Tongue (tissue), 2 donors: ENCODE results near the gene SFI1. TPM values are rescaled to one million over a fixed set of nuclear protein-coding genes. Genes with fewer than 3 reads are reported as not detected.

Experiments used
- DNase-seq: peaks from one replicate; pipeline ENCODE4 v3.0.0-alpha.2; 2015
- total RNA-seq: library from RNA; depleted of rRNA; stranded (reverse); fragments of >200 nt; gene quantifications from one replicate; pipeline ENCODE4 v1.2.3, GENCODE V29; 2014

The SFI1 gene
- total RNA-seq, 1 donor from 2014 or later: 25.4 TPM

DNA sequence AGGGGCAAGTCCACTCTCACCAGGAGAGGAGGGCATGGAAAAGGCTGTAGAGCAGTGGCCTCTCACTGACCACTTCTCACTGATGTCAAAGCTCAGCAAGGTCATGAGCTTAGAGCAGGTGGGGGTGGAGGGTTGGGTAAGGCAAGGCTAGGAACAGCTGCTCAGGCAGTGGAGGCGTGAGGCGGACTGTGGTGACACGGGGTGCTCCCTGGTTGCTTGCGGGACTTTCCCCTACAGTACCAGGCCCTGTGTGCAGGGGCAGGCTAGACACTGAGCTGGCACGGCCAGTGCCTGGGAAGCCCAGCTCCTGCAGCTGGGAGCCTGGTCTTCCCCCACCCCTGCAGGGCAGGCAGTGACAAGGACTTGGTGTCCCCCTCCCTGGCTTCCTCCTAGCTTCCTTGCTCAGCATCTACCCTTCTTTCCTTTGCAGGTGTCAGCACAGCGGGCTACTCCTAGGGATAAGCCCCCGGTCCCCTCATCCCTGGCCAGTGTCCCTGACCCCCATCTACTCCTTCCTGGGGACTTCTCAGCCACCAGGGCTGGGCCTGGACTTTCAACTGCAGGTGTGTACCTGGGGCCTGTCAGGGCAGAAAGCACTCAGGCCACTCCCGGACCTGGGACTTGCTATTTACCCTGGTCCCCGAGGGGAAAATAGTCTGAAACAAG, 120.1 kb downstream of the SFI1 start:
- DNase-seq: peak; percentile 52

DNA sequence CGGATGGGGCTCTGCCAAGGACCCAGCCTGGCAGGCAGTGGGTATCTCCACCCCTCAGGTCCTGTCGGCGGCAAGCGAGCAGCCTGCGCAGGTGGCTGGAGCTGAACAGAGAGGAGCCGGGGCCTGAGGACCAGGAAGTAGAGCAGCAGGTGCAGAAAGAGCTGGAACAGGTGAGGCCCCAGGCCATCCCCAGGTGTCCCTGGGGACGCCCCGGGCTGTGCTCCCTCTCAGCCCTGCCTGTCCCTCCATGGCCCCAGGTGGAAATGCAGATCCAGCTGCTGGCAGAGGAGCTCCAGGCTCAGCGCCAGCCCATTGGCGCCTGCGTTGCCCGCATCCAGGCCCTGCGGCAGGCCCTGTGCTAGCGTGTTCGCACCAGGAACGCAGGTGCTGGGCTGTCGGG, 121.7 kb downstream of the SFI1 start:
- DNase-seq: no peak

DNA sequence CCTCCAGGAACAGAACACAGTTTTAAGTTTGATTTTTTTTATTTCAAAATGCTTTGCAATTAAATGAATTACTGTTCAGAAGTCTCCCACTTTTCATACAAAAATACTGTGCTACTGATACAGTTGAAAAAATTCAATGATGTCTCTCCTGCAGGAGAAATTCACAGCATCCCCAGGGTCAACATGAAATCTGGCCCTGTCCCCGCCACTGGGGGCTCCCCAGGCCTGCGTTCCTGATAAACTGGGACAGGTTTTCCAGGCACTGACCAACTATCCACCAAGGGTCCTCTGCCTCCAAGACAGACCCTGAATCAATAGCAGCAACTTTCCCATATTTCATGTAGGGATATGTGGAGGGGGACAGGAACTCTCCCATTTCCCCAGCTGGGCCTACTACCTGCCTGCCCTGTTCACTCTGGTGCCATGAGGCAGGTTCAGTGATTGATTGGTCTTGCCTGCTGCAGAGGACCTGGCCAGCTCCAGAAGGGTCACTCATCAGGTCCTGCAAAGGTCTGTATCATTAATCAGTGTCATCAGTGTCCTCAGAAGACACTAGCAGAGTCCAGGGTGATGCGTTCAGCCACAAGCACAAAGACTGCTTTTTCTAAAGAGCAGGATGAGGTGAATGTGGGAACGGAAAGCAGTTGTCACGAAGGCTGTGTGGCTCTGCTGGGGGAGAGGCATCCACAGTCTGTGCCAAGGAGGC, 122.3 kb downstream of the SFI1 start:
- no peak for DNase-seq

DNA sequence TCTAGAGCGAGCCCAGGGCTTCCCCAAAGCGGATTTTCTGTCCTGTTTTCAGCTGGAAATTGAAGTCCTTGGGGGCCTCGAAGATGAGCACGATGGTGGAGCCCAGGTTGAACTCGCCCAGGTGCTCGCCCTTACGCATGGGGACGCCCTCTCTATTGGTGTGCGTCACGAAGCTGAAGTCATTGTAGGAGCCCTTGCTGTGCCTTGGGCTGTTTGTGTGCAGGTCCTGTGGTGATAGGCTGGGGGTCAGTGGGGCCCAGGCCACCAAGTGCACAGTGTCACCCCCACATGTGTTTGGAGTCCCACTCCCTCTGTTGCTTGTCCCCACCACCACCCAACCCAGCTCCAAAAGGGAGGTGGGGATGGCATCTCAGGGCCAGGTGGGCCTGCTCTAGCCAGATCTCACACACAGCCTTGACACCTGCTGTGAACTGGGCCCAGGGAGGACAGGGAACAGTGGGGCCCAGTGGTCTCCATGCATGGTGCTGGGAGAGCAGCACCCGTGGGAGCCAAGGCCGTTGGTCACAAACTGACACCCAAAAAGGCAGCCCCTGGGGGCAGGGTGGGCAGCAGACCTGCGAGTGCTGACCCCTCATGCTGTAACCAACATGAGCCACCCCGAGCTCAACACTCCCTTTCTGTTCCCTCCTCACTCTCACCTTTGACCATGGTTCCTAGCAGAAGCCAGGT, 123.4 kb downstream of the SFI1 start:
- no peak for DNase-seq

DNA sequence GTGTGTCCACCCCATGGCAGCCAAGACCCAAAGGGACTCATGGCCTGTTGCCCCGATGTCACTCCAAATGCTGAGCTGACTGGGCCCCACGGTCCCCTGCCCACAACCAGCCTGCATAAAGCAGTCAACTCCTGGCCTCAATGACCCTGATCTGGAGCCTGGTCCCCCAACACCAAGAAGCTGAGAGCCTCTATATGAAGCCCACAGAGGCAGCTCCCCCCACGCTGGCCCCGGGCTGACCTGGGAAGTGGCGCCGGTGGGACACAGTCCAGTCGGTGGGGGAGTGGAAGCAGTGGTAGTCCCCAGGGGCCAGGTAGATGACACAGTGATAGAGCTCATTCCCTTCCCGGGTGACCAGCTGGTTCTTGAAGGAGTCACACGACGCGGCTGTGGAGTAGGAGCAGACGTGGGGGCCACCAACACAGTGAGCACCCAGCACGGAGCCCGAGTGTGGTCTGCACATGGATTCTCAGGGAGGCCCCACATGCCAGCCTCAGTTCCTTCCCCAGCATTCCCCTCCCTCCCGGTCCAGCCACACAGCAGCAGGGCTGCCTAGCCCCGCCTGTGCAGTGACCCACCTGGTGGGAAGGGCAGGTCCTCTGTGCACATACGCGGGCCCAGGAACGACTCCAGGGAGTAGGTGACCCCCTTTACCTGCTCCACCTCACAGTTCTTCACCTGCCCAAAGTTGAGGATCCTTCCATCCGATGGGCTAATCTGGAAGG, 124.6 kb downstream of the SFI1 start:
- DNase-seq: no peak

DNA sequence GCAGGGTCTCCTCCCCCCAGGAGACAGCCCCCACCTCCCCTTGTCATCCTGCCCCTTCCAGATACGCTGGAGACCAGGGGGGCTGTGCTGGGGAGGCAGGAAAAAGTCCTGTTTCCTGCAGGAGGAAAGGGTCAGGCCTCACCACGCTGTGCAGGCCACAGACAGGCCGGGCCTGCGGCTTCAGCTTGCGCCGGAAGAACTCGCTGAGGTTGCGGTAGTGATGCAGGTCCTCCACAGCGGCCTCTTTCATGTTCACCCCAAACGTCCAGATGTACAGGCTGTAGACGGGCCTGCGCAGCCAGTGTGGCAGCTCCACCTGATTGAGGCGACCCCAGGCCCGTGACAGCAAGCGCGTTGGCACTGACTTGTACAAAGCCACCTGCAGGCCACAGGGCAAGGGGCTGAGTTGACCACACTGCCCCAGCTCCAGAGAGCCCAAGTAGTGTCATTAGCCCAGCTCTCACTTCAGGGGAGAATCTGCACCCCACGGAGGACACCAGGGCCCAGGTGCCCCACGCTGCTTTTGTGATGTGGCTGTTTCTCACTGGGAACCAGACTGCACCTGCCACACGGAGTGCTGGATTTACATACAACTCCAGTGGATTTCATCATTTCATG, 125.3 kb downstream of the SFI1 start:
- DNase-seq: no peak

DNA sequence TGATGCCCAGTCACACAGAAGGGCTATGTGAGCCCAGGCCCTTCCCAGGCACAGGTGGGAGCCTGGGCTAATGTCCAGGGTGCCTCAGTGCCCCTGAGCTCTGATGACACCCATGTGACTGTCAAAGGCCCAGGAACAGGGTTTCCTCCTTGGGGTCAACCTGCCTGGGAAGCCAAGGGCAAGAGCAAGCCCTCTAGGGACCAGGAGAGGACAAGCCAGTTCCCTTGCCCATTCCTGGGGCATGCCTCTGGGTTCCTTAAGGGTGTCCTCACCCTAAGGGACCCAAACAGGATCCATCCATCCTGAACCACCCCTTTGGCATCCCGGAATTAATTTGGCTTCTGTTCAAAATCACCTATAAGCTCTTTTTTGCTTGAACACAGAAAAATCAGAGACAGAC, 126.6 kb downstream of the SFI1 start:
- no peak for DNase-seq

DNA sequence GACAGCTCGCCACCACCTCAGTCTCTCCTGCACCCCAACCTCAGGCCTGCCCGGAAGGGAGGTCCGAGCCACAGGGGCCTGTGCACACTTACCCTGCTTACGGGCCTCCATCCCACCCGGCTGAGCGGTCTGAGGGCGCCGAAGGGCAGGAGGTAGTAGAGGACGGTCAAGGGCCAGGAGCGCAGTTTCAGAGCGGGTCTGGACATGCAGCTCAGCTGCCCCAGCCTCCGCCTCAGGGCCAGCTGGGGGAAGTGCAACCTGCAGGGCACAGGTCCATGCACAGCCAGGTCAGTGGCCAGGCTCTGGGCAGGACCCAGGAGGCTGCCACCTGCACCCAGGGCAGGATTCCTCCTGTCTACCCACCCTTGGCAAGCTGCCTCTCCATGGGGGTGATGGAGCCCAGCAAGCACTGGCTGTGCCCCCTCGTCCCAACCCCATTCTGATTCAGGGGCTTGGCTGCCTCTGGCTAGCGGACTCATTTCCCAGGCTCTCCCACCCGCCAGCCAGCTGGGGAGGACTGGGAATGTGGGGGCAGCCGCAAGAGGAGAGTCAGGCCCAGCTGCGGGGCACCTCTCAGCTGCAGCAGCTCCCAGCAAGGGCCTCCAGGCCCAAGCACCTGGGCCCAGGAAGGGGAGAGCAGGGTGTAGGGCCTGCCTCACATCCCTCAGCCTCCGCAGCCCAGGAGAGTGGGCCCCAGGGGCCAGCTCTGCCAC, 127.4 kb downstream of the SFI1 start:
- DNase-seq: no peak

DNA sequence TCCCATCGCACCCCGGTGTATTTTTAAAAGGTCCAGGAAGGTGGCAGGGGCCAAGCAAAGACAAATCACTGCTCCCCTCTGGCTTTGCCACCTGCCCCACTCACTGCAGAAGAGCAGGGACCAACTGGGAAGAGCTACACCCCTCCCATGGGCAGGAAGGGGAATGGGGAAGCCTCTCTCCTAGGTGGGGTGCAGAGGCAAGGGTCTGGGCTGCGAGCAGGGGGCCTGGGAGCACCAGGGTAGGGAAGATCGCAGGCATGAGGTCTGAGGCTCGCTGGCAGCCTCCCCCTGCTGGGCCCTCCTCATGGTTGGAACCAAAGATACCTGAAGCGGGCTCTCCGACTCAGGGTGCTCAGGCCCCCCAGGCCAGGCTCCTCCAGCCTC, 128.9 kb downstream of the SFI1 start:
- DNase-seq: no peak

DNA sequence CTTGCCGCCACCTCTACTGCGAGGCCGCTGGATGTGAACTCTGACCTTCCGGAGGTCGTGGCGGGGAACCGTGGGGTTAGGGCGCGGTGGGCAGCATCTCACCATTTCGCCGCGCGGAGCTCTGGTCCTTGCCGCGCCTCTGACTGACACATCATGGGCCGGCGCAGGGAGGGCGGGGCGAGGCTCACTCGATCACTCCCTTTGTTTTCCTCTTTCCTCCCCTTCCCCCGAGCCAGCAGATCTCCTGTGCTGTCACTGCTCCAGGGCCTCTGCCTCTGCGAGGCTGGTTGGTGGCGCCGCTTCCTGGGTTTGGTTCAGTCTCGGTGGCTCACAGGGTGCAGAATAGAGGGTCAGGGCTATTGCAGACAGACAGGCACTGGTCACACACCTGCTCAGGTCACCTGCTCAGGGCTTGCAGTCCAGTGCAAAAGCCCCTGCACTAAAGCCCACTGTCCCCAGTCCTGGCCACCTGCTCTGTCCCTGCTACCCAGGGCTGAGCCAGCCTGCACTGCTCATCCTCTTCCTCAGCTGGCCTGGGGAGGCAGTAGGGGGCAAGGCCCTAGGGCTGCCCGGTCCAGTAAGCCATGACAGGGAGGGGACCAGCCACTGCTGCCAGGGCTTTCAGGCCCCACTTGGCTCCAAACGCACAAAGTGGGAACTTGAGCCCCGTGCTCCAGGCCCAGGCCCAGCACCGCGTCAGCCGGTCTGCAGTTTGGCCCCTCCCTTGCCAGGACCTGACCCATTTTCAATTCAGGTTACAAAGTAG, 129.5 kb downstream of the SFI1 start:
- DNase-seq: peak; percentile 61

DNA sequence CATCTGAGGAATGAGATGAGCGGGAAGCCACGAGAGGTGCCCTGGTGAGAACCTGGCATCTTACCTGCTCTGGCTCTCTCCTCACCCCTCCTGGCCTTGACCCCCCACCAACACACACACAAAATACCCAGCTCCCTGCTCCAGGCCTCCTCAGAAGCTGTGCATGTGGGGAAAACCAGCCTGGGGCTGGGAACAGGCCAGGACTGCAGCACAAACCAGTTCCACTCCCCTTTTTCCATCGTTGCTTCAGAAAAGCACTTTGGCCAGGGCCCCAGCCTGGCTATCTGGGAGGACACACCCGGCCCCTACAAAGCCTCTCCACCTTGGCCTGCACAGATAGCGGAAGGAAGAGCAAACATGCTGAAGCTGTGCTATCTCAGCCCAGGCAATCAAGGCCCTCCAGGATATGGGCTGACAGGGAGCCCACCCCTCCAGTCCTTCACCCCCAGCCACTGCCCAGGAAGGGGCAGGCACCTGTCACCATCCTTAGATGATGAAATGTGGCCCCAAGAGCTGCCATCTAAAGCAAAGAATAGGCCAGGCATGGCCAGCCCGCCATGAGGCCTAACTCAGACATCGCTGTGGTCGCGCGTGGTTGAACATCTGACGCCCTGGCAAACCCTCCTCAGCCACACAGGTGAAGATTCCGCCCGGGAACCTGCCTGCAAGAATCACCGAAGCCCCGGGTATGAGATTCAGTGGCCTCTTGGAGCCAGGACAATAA, 130.3 kb downstream of the SFI1 start:
- no peak for DNase-seq

DNA sequence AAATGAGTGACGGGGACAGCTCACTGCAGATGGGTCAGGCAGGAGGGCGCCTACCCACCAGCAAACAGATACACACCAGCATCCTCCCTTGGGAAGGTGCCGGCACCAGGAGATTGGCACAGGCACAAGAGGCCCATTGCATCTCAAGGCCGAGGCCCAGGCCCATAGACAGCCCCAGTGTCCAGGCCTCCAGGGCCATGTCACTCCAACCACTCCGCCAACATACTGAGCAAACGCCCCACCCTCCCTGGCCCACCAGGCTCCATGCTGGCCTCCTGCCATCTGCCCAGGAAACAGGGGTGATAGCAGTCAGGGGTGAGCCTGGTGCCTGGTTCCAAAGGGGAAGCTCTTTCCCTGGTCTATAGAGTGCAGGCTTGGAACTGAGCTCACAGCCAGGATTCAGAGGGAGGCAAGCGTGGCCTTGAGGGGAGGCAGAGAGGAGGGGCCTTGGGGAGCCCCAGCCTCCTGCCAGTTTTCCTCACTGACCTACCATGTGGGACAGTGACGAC, 130.9 kb downstream of the SFI1 start:
- no peak for DNase-seq

DNA sequence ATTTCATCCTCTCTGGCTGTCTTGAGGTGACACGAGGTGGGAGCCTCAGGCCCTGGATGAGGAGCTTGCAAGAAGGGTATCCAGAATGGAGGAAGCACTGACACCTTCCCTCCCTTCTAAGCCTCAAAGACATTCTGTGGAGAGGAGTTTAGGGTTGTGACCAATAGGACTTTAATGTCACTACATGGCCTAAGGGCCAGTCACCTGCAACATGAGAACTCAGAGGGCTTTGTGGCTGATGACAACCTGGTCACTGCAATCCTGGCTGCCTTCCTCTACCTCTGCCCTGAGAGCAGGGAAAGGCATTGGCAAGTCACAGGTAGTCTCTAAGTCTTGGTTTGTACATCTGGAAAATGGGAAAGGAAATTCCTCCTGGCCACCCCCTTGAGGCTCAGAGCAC, 132.0 kb downstream of the SFI1 start:
- DNase-seq: no peak

DNA sequence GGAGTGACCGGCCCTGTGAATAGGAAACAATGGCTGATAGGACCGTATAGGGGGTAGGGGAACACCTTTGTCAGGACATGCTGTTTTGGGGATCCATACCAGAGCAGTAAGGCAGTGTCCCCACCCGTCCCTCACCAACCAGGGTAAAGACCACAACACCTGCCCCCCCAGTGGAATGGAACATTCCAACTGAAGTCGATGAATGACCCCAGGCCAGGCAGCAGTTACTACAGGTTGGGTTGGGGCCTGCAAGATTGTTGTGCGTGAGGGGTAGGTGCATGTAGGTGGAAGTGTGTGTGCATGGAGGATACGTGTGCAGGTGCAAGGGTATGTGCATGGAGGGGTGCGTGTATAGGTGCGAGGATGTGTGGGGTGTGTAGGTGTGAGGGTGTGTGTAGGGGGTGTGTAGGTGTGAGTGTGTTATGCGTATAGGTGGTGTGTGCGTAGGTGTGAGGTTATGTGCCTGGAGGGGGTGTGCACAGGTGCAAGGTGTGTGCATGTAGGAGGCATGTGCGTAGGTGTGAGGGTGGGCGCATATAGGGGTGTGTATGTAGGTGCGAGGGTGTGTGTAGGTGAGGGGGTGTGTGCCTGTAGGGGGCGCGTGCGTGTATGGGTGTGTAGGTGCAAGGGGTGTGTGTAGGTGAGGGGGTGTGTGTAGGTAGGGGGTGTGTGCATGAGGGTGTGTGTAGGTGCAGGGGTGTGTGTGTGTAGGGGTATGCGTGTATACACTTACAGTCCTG, 132.8 kb downstream of the SFI1 start:
- DNase-seq: no peak

DNA sequence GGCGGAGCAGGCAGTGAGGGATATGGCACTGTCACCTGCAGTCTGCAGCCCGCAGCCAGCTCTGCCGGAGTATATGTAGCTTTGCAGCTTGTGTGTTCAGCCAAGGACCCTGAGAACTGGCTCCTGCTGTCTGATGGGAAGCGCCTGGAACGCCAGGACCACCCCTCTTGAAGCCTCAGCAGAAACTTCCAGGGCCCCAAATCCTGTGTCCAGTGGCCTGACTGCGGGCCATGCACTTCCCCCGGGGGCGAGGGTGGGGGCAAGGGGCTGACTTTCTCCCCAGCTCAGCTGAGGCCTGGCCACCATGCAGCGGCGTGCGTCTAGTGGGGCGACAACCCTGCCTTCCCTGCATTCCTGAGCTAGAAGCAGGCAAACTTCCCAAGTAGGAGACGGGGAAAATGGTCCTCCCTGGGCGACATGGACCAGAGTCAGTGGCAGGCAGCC, 133.4 kb downstream of the SFI1 start:
- no peak for DNase-seq

DNA sequence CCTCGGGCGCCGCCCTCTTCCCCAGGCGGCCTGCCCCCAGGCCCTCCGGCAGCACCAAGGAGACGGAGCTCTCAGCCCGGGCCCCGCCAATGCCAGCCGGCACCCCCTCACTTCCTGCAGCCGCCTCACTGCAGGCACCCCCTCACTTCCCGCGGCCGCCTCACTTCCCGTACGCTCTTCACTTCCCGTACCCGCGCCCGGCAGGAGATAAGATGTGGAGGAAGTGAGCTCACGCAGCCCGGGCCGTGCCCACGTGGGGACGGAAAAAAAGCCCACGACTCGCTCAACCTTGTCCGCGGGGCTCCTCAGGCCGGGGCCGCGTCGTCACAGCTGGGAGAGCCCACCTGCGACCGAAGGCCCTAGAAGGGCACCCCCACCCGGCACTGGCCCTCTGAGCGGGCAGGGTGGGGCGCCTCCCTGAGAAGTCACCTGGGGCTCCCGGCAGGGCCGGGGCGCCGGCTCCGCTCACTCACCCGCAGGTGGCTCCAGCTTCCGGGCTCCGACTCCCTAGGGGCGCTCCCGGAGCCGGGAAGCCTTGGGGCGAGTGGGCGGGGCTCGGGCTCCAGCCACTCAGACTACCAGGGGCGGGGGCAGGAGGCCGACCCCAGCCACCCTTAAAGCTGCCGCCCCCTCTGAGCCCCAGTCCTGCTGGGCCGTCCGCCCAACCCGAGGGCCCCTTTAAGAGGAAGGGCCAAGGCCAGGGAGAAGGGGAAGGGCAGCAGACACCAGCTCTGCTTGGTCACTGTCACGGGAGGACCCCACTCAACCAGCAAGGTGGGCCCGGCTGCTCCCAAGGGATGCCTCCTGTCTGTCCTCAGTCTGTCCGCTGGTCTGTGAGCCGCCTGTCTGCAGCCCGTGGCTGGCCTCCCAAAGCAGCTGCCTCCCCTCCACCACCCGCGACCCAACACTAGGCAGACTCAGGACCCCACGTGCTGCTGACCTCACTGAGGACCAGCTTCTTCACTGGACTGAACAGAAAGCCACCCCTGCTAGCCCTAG, 134.3 kb downstream of the SFI1 start:
- DNase-seq: peak; percentile 77

DNA sequence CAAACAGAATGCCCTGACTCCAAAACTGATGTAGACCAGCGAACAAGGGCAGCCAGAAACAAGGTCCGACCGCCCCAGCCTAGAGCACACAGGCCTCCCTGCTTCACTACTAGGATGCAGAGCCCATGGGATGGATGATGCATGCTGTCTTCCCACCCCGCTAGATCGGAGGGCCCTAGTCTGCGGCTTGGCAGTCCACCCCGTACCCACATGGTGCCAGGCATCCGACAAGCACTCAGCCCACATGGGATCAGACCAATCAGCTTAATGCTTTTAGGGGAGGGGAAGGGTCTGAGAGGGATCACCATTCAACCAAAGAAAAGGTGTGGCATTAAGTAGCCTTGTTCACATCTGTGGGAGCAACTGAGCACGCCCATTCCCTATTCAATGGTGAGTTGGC, 135.1 kb downstream of the SFI1 start:
- DNase-seq: no peak
